Measurements from ENCODE around the gene GALNT14. TPM values are rescaled to one million over a fixed set of nuclear protein-coding genes. Genes with fewer than 3 reads are reported as not detected.

The GALNT14 gene
- total RNA-seq, 2 experiments from 2014 or later = 0.48 to 0.83 TPM

DNA sequence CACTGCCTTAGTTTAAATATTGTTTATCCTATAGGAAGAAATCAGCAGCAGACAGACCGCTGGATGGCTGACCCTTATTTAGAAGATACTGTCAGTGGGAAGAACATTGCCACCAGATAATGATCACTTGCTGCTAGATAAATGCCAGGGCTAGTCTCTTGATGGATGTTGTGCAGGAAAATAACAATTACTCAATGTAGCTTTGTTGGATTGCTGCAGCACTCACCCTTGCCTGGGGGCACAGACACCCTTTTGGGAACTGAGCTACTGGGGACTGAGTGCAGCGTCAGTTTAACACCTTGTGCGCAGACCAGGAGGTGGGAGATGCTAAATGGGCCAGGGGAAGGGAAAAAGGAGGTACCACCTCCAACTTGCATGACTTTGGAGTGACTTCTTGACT lies 266.8 kb downstream of the GALNT14 start:
- CTCF ChIA-PET = interaction anchor here (1.3 to 1.8 kb wide), 2 partner anchors 8 to 9 kb away, joined by 5 to 6 read pairs; no protein-coding TSS in a partner anchor
- H3K9me3 Mint-ChIP-seq (ENCODE audit: low read depth) = peaks cover 7% of the 10 kb centered on the region
- H3K36me3 Mint-ChIP-seq (ENCODE audit: low read depth) = no peaks in the 10 kb centered on the region
- POLR2A ChIA-PET = no interaction called here
- H3K4me1 Mint-ChIP-seq = peaks cover 3% of the 10 kb centered on the region
- H3K4me3 Mint-ChIP-seq = no peak overlapping the region
- intact Hi-C loops (cut with DNase I, micrococcal nuclease) = no loop called here
- DNase-seq (no peak), ATAC-seq (no peak)
- peaks cover 11% of the 10 kb centered on the region for H3K27me3 Mint-ChIP-seq
- no peak overlapping the region for H3K27ac Mint-ChIP-seq

GRCh38 chr2:30869988-30870387 lies 268.3 kb downstream of the GALNT14 start:
- H3K36me3 Mint-ChIP-seq (ENCODE audit: low read depth) = no peaks in the 10 kb centered on the region
- peaks cover 4% of the 10 kb centered on the region for H3K9me3 Mint-ChIP-seq (ENCODE audit: low read depth)
- intact Hi-C loops (cut with DNase I, micrococcal nuclease) = loop anchor here in 1 of 2 experiments (10.0 kb wide), 1 partner anchor 465 kb away; no protein-coding TSS in a partner anchor
- CTCF ChIA-PET = no interaction called here
- DNase-seq = no peak
- POLR2A ChIA-PET = no interaction called here
- no peak overlapping the region for H3K4me3 Mint-ChIP-seq
- H3K27me3 Mint-ChIP-seq = peaks cover 12% of the 10 kb centered on the region
- ATAC-seq = no peak
- H3K27ac Mint-ChIP-seq = no peak overlapping the region
- H3K4me1 Mint-ChIP-seq = peaks cover 8% of the 10 kb centered on the region

DNA sequence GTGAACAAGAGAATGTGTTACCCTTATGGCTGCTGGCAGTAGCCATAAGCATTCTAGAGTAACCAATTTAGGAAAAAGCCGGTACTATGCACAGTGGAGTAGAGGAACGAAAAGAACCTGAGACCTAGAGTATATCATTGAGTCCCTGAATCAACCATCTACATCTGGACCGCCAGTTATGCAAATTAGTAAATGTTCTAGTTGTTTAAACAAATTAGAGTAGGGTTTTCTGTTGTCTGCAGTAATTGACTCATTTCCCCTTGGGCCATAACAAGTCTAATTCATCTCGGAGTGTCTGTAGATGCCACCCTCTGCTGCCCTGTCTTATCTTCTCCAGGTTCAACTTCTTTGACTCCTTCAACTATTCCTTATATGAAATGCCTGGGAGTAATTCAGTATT lies 270.9 kb downstream of the GALNT14 start:
- ATAC-seq (no peak), DNase-seq (no peak)
- CTCF ChIA-PET = no interaction called here
- Mint-ChIP-seq H3K4me1 (peaks cover 8% of the 10 kb centered on the region), H3K36me3 (ENCODE audit: low read depth) (no peaks in the 10 kb centered on the region), H3K27me3 (peaks cover 12% of the 10 kb centered on the region), H3K9me3 (ENCODE audit: low read depth) (no peaks in the 10 kb centered on the region), H3K27ac (no peak overlapping the region), H3K4me3 (no peak overlapping the region)
- POLR2A ChIA-PET = no interaction called here
- intact Hi-C loops (cut with DNase I, micrococcal nuclease) = loop anchor here in 1 of 2 experiments (10.0 kb wide), 1 partner anchor 467 kb away; no protein-coding TSS in a partner anchor

DNA sequence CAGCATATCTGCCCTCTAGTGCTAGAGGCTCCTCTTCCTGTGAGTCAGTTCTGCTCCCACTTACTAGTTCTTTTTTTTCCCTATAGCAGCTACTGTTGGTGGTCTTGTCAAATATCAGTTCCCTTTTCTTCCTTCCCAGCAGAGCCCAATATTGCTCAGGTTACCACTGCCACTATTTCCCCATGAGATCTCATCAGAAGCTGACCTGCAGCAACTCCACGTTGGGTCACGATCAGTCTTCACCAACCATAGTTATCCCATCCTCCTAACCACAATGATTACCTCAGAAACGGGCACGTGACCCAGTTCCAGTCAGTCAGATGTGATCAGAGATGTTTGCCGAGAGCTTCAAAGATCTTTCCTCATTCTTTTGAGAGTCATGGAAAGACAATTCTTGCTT lies 271.3 kb downstream of the GALNT14 start:
- no peak for DNase-seq
- POLR2A ChIA-PET = no interaction called here
- H3K27me3 Mint-ChIP-seq = peaks cover 12% of the 10 kb centered on the region
- H3K27ac Mint-ChIP-seq = no peak overlapping the region
- no peak overlapping the region for H3K4me3 Mint-ChIP-seq
- intact Hi-C loops (cut with DNase I, micrococcal nuclease) = loop anchor here in 1 of 2 experiments (10.0 kb wide), 1 partner anchor 468 kb away; no protein-coding TSS in a partner anchor
- CTCF ChIA-PET = interaction anchor here (7.8 kb wide), 1 partner anchor 153 kb away, joined by 76 read pairs; no protein-coding TSS in a partner anchor
- peaks cover 8% of the 10 kb centered on the region for H3K4me1 Mint-ChIP-seq
- no peaks in the 10 kb centered on the region for H3K36me3 Mint-ChIP-seq (ENCODE audit: low read depth)
- H3K9me3 Mint-ChIP-seq (ENCODE audit: low read depth) = no peaks in the 10 kb centered on the region
- no peak for ATAC-seq

- intact Hi-C loops (cut with DNase I, micrococcal nuclease) = loop anchor here in 1 of 2 experiments (10.0 kb wide), 1 partner anchor 469 kb away; no protein-coding TSS in a partner anchor
- Mint-ChIP-seq H3K4me3 (no peak overlapping the region), H3K27me3 (peaks cover 12% of the 10 kb centered on the region), H3K27ac (no peak overlapping the region), H3K36me3 (ENCODE audit: low read depth) (no peaks in the 10 kb centered on the region), H3K9me3 (ENCODE audit: low read depth) (no peaks in the 10 kb centered on the region), H3K4me1 (peaks cover 8% of the 10 kb centered on the region)
- CTCF ChIA-PET = interaction anchor here (7.8 kb wide), 1 partner anchor 152 kb away, joined by 76 read pairs; no protein-coding TSS in a partner anchor
- ATAC-seq (no peak), DNase-seq (no peak)
- POLR2A ChIA-PET = no interaction called here
Observed at GRCh38 chr2:30865892-30866681, 272.2 kb downstream of the GALNT14 start.

- DNase-seq = no peak
- H3K4me3 Mint-ChIP-seq = no peak overlapping the region
Observed at GRCh38 chr2:30865243-30865642, 273.0 kb downstream of the GALNT14 start.

GRCh38 chr2:30862054-30862651 lies 276.1 kb downstream of the GALNT14 start:
- intact Hi-C loops (cut with DNase I, micrococcal nuclease) = loop anchor here (1.0 to 10.0 kb wide), 4 partner anchors 148 to 473 kb away; no protein-coding TSS in a partner anchor
- Mint-ChIP-seq H3K27ac (no peak overlapping the region), H3K36me3 (ENCODE audit: low read depth) (no peaks in the 10 kb centered on the region), H3K4me3 (no peak overlapping the region), H3K27me3 (peaks cover 8% of the 10 kb centered on the region), H3K9me3 (ENCODE audit: low read depth) (no peaks in the 10 kb centered on the region), H3K4me1 (peaks cover 8% of the 10 kb centered on the region)
- ChIA-PET POLR2A (no interaction called here), CTCF (interaction anchor here (0.7 to 7.8 kb wide), 10 partner anchors 10 to 471 kb away, joined by 3 to 76 read pairs (median 3); no protein-coding TSS in a partner anchor)
- peak; percentile 69 for DNase-seq
- ATAC-seq = no peak

More at GRCh38 chr2:30865243-30865642, 273.0 kb downstream of the GALNT14 start:
- intact Hi-C loops (cut with DNase I, micrococcal nuclease) = loop anchor here in 1 of 2 experiments (10.0 kb wide), 1 partner anchor 470 kb away; no protein-coding TSS in a partner anchor
- Mint-ChIP-seq H3K27ac (no peak overlapping the region), H3K27me3 (peaks cover 12% of the 10 kb centered on the region), H3K36me3 (ENCODE audit: low read depth) (no peaks in the 10 kb centered on the region), H3K9me3 (ENCODE audit: low read depth) (no peaks in the 10 kb centered on the region), H3K4me1 (peaks cover 8% of the 10 kb centered on the region)
- no peak for ATAC-seq
- POLR2A ChIA-PET = no interaction called here
- CTCF ChIA-PET = interaction anchor here (0.7 to 7.8 kb wide), 3 partner anchors 152 to 468 kb away, joined by 3 to 76 read pairs (median 4); no protein-coding TSS in a partner anchor

DNA sequence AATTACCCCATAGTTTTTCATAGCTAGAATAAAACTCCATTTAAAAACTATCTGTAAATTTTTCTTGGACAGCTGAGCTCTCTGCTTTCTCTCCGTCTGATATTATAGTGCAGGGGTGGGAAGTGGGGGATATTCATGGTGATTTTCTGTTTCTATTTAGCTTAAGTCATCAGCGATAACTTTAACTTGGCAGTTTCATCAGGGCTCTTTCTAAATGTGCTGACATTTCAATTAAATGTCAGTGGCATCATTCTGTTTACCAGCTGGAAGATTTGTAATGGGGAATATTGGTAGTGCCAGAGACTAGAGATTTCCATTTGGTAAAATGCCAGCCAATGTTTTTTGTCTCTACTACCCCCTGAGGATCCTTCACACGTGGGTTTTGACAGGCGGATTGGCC lies 277.5 kb downstream of the GALNT14 start:
- ChIA-PET CTCF (interaction anchor here (0.6 to 7.8 kb wide), 5 partner anchors 147 to 376 kb away, joined by 3 to 76 read pairs (median 3); no protein-coding TSS in a partner anchor), POLR2A (no interaction called here)
- Mint-ChIP-seq H3K9me3 (ENCODE audit: low read depth) (no peaks in the 10 kb centered on the region), H3K27me3 (peaks cover 5% of the 10 kb centered on the region), H3K36me3 (ENCODE audit: low read depth) (no peaks in the 10 kb centered on the region), H3K27ac (no peak overlapping the region), H3K4me3 (no peak overlapping the region), H3K4me1 (peaks cover under 1% of the 10 kb centered on the region)
- no peak for DNase-seq
- no peak for ATAC-seq
- intact Hi-C loops (cut with DNase I, micrococcal nuclease) = loop anchor here (2.0 to 10.0 kb wide), 2 partner anchors 474 to 696 kb away; no protein-coding TSS in a partner anchor

Other genes starting within 250 kb of the GALNT14 start
- gene CAPN14, start 79.1 kb upstream of the GALNT14 start, total RNA-seq = under 1 TPM; 0.51 to 0.64 TPM
- gene EHD3, start 95.7 kb upstream of the GALNT14 start, total RNA-seq = 1 to 10 TPM; 1.4 to 1.6 TPM